GM12875 (cell line): ENCODE data around the gene AGO3.

Experiments
- H3K4me3 ChIP-seq: one replicate; pipeline ENCODE4 v1.5.1; 2011; ENCODE audit warnings: low read depth, low read length, control low read depth
- TF ChIP-seq, protein P1 (sequence below): IDR thresholded peaks from 2 replicates; pipeline ENCODE4 v1.5.1; 2011; ENCODE audit warnings: low read depth, mild to moderate bottlenecking, control low read depth, inconsistent platforms, low read length, moderate library complexity, borderline replicate concordance; ENCODE audit not compliant: insufficient read depth

The AGO3 gene

GRCh38 chr1:36085126-36085525 lies 154.2 kb downstream of the AGO3 start:
- TF ChIP-seq, protein P1, sequence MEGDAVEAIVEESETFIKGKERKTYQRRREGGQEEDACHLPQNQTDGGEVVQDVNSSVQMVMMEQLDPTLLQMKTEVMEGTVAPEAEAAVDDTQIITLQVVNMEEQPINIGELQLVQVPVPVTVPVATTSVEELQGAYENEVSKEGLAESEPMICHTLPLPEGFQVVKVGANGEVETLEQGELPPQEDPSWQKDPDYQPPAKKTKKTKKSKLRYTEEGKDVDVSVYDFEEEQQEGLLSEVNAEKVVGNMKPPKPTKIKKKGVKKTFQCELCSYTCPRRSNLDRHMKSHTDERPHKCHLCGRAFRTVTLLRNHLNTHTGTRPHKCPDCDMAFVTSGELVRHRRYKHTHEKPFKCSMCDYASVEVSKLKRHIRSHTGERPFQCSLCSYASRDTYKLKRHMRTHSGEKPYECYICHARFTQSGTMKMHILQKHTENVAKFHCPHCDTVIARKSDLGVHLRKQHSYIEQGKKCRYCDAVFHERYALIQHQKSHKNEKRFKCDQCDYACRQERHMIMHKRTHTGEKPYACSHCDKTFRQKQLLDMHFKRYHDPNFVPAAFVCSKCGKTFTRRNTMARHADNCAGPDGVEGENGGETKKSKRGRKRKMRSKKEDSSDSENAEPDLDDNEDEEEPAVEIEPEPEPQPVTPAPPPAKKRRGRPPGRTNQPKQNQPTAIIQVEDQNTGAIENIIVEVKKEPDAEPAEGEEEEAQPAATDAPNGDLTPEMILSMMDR, result no peak
- H3K4me3 ChIP-seq, result no peak overlapping the region

DNA sequence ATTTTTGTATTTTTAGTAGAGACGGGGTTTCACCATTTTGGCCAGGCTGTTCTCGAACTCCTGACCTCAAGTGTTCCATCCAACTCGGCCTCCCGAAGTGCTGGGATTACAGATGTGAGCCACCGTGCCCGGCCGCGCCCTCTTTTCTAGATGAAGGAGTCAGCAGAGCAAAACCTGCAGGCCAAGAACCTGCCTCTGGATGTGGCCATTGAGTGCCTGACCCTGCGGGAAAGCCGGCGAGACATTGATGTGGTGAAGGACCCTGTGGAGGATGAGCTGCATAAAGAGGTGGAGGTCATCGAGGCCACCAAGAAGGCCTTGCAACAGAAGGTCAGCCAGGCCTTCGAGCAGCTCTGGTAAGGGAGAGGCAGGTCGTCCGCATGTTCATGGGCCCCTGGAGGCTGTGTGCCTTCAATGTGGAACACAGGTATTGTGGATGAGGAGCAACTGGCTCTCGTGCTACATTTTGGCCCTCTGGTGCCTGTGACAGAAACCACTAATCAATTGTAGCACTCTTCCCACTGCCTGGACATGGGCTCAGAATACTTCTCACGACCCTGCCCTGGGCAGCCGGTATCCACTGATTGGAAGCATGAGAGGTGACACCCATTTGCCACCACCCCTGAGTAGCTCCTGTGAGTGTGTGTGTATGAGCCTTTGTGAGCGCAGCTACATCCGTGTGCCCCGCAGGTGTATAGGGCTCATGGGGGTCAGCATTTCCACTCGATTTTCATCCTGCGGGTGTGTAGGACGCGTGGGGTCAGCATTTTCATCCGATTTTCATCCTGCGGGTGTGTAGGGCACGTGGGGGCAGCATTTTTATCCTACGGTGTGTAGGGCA lies 155.0 kb downstream of the AGO3 start:
- TF ChIP-seq, protein P1, result no peak
- H3K4me3 ChIP-seq, result no peak overlapping the region

DNA sequence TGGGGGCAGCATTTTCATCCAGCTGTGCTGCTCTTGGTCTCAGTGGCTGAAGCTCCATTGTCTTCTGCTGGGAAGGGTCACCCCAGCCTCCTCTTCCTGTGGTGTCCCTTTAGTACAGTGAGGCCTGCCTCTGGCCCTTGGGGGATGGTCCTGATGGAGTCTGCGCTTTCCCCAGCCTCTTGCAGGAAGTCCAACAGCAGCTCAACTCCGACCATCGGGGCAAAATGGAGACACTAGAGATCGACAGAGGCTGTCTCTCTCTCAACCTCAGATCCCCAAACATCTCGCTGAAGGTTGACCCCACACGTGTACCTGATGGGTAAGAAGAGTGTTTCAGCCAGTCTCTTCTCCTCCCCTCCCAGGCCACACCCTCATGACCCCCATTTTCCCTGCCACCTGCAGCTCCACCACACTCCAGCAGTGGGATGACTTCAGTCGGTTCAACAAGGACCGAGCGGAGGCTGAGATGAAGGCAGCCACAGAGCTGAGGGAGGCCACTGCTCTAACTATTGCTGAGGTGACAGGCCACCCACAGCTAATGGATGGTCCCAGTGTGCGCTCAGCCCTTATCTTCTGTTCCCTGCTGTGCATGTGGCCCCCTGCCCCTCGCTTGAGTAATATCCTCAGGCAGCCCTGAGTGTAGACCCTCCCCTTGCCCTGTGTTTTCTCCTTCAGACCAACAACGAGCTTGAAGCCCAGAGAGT lies 155.8 kb downstream of the AGO3 start:
- H3K4me3 ChIP-seq, result no peak overlapping the region
- TF ChIP-seq, protein P1, result no peak

GRCh38 chr1:36087233-36088123 lies 156.6 kb downstream of the AGO3 start:
- TF ChIP-seq, protein P1, result no peak
- H3K4me3 ChIP-seq, result no peak overlapping the region

GRCh38 chr1:36088265-36088576 lies 157.3 kb downstream of the AGO3 start:
- peak overlapping the region; percentile 84 for H3K4me3 ChIP-seq
- TF ChIP-seq, protein P1, result no peak

DNA sequence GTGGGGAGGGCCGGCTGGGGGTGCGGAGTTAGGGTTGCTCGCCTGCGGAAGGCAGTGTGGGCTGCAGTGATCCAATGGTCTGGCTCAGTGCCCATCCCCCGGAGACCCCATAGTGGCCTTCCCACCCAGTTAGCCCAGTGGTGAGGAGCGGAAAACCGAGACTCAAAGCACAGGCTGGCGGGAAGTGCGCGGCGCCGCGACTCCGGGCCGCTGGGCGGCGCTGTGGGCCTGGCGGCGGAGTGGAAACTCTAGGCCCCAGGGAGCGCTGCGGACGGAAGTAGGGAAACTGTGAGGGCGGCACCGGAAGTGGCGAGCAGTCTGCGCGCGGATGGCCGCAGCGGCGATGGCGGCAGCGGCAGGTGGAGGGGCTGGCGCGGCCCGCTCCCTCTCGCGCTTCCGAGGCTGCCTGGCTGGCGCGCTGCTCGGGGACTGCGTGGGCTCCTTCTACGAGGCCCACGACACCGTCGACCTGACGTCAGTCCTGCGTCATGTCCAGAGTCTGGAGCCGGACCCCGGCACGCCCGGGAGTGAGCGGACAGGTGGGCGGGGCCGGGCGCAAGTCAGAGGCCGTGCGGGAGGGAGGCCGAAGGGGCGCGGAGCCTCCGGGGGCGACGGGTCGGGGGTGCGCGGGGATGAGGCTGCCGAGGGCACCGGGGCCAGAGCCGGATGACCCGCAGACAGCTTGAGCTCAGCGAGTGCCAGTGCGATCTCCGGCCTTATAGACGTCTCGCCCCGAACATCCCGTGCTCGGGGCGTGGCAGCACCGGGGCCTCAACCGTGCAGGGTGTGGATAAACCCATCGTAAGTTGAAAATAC lies 157.9 kb downstream of the AGO3 start, which contains the start of gene ADPRS:
TSS of gene ADPRS (plus strand) at position 316 of the 816 bp plus-strand sequence. CDS start at position 329, 13 bp downstream.
- H3K4me3 ChIP-seq, result peak within 1 kb of the TSS; percentile 84
- TF ChIP-seq, protein P1, result peak; percentile 99
